Lung (tissue), 12 donors: Measurements from ENCODE around the gene DNAJC10. TPM values are rescaled to one million over a fixed set of nuclear protein-coding genes. Genes with fewer than 3 reads are reported as not detected.

ENCODE experiments used
- ATAC-seq: fragments of 200-7000 bp; cut with Tn5 transposase; one replicate; pipeline ENCODE4 v1.9.1; 2020; ENCODE audit warnings: moderate number of reproducible peaks; ENCODE audit not compliant: insufficient read depth, low FRiP score
- DNase-seq, 3 donors: peaks; one replicate each; pipeline ENCODE4 v3.0.0-alpha.2; 2013 to 2017
- H3K27ac ChIP-seq, 2 donors: one replicate each; pipeline ENCODE4 v1.5.1; 2013; ENCODE audit warnings: mild to moderate bottlenecking in 2 of 2, moderate library complexity in 2 of 2, control low read depth in 1 of 2, inconsistent platforms in 1 of 2, low read depth in 1 of 2, low read length in 1 of 2
- H3K27me3 ChIP-seq, 3 donors: one replicate each; pipeline ENCODE4 v1.5.1; 2013; ENCODE audit warnings: low read length in 2 of 3; ENCODE audit not compliant: control insufficient read depth in 3 of 3, insufficient read depth in 3 of 3
- H3K36me3 ChIP-seq, 4 donors: one replicate each; pipeline ENCODE4 v1.5.1; 2013; ENCODE audit warnings: low read length in 4 of 4, mild to moderate bottlenecking in 1 of 4, moderate library complexity in 1 of 4; ENCODE audit not compliant: control insufficient read depth in 4 of 4, insufficient read depth in 4 of 4
- H3K4me1 ChIP-seq, 5 donors: one replicate each; pipeline ENCODE4 v1.5.1; 2013; ENCODE audit warnings: low read length in 5 of 5, mild to moderate bottlenecking in 2 of 5, moderate library complexity in 1 of 5; ENCODE audit not compliant: control insufficient read depth in 5 of 5, insufficient read depth in 5 of 5
- H3K4me3 ChIP-seq: one replicate; pipeline ENCODE4 v1.5.1; 2013; ENCODE audit warnings: mild to moderate bottlenecking, control low read depth, moderate library complexity
- H3K9ac ChIP-seq, 2 donors: one replicate each; pipeline ENCODE4 v1.5.1; 2013; ENCODE audit warnings: low read length in 2 of 2, control low read depth in 1 of 2; ENCODE audit not compliant: insufficient read depth in 1 of 2
- H3K9me3 ChIP-seq, 4 donors: one replicate each; pipeline ENCODE4 v1.5.1; 2013; ENCODE audit warnings: low read length in 3 of 4, mild to moderate bottlenecking in 1 of 4, moderate library complexity in 1 of 4; ENCODE audit not compliant: control insufficient read depth in 4 of 4, insufficient read depth in 3 of 4
- CTCF ChIP-seq: IDR thresholded peaks from 2 replicates; pipeline ENCODE4 v1.5.1; 2012; ENCODE audit warnings: mild to moderate bottlenecking; ENCODE audit errors: control extremely low read depth, extremely low read depth
- WGBS, 2 donors: extraction: QIAGEN DNeasy Blood & Tissue Kit; methylation state at CpG; one replicate each; pipeline ENCODE4 v1.1.7; 2013; 5-methylcytosine and 5-hydroxymethylcytosine counted together
- polyA plus RNA-seq, 2 donors: library from polyadenylated mRNA; stranded (reverse); fragments of 200-250 nt; gene quantifications; one replicate each; pipeline ENCODE4 v1.2.1, GENCODE V29; 2013
- total RNA-seq, 2 donors: library from RNA; depleted of rRNA in 1 of 2; stranded (reverse); fragments of >200 nt in 1 of 2; gene quantifications; one replicate each; pipeline ENCODE4 v1.2.1, GENCODE V29; 2014 to 2021
- donor health status: control.
- donor health status: control.
- donor health status: Bipolar disorder and iron deficiency.
- donor health status: healthy.
- donor health status: DM: yes; HTN: yes; CAD: no.

DNAJC10 gene
- total and polyA plus RNA-seq, 4 donors: 24.6 to 131 (median 58.8) TPM

GRCh38 chr2:182784058-182784706 lies 68.1 kb downstream of the DNAJC10 start:
- no peaks in the 10 kb centered on the region for H3K27me3 ChIP-seq
- DNase-seq (peak in 2 of 3 donors; percentile 49 to 55), ATAC-seq (no peak)
- peaks cover 0 to 3% (median 2%) of the 10 kb centered on the region in 4 donors for H3K36me3 ChIP-seq
- H3K9ac ChIP-seq: peak overlapping the region in 1 of 2 donors; percentile 5
- peaks cover 0 to 2% (median 0%) of the 10 kb centered on the region in 5 donors for H3K4me1 ChIP-seq
- no peak for TF ChIP-seq CTCF
- H3K4me3 ChIP-seq: no peak overlapping the region
- 91 to 93% methylated on average over 4 of the region's 4 CpGs for WGBS, 2 donors
- no peaks in the 10 kb centered on the region for H3K9me3 ChIP-seq
- H3K27ac ChIP-seq: no peak overlapping the region

GRCh38 chr2:182784777-182785176 lies 68.7 kb downstream of the DNAJC10 start:
- no peak overlapping the region for H3K9ac ChIP-seq
- peak in 2 of 3 donors; percentile 55 to 61 for DNase-seq

GRCh38 chr2:182792441-182792840 lies 76.4 kb downstream of the DNAJC10 start:
- Histone ChIP-seq H3K9me3 (no peaks in the 10 kb centered on the region), H3K4me1 (peaks cover 0 to 4% (median 0%) of the 10 kb centered on the region in 5 donors), H3K4me3 (no peak overlapping the region), H3K27ac (no peak overlapping the region), H3K9ac (no peak overlapping the region), H3K36me3 (no peaks in the 10 kb centered on the region), H3K27me3 (no peaks in the 10 kb centered on the region)
- 57 to 60% methylated on average over 2 of the region's 2 CpGs for WGBS, 2 donors
- TF ChIP-seq CTCF: no peak
- DNase-seq: no peak
- no peak for ATAC-seq

More at GRCh38 chr2:182784777-182785176, 68.7 kb downstream of the DNAJC10 start:
- peaks cover 0 to 3% (median 2%) of the 10 kb centered on the region in 4 donors for H3K36me3 ChIP-seq
- no peak overlapping the region for H3K27ac ChIP-seq
- H3K27me3 ChIP-seq: no peaks in the 10 kb centered on the region
- no peak overlapping the region for H3K4me3 ChIP-seq
- ATAC-seq: no peak
- 95 to 98% methylated on average over 1 of the region's 1 CpG for WGBS, 2 donors
- H3K9me3 ChIP-seq: no peaks in the 10 kb centered on the region
- TF ChIP-seq CTCF: no peak
- peaks cover 0 to 2% (median 0%) of the 10 kb centered on the region in 5 donors for H3K4me1 ChIP-seq
